GM12891 (cell line): ENCODE results near the gene GAN. TPM values are rescaled to one million over a fixed set of nuclear protein-coding genes. Genes with fewer than 3 reads are reported as not detected.

Experiments used
- DNase-seq: peaks from one replicate; pipeline ENCODE4 v3.0.0; 2011; ENCODE audit warnings: low spot score; ENCODE audit not compliant: insufficient read length
- FAIRE-seq: peaks from 2 replicates; lab custom pipeline; 2011; peaks lifted over from hg19 to GRCh38; lab: Jason Lieb, UNC
- PAX5 ChIP-seq: IDR thresholded peaks from 2 replicates; pipeline ENCODE4 v1.6.1; 2011; ENCODE audit warnings: low read length, moderate library complexity, mild to moderate bottlenecking; ENCODE audit not compliant: insufficient read depth, severe bottlenecking
- POLR2A ChIP-seq: IDR thresholded peaks from 2 replicates; pipeline ENCODE4 v1.6.1; 2011; ENCODE audit warnings: low read depth, low read length, control low read depth
- POLR2AphosphoS5 ChIP-seq: IDR thresholded peaks from 2 replicates; pipeline ENCODE4 v1.6.1; 2011; ENCODE audit warnings: low read depth, low read length, control low read depth
- POU2F2 ChIP-seq: IDR thresholded peaks from 2 replicates; pipeline ENCODE4 v1.6.1; 2011; ENCODE audit warnings: low read depth, mild to moderate bottlenecking, control low read depth, low read length, moderate library complexity
- SPI1 ChIP-seq: IDR thresholded peaks from 2 replicates; pipeline ENCODE4 v1.6.1; 2011; ENCODE audit warnings: low read depth, low read length, control low read depth
- TAF1 ChIP-seq: IDR thresholded peaks from 2 replicates; pipeline ENCODE4 v1.6.1; 2011; ENCODE audit warnings: low read depth, low read length, control low read depth
- polyA plus RNA-seq: library from polyadenylated mRNA; unstranded; fragments of >200 nt; gene quantifications from one replicate; pipeline ENCODE4 v1.2.1, GENCODE V29; 2012; ENCODE audit warnings: low read depth, missing spikeins, inconsistent platforms; ENCODE audit not compliant: missing spikeins

The GAN gene
- 0.40 TPM for polyA plus RNA-seq

GRCh38 chr16:81314603-81315270, at the start of gene GAN:
Gene GAN (plus strand): TSS chr16:81314962. CDS start chr16:81315114, 152 bp downstream.
- peak; percentile 78 for TF ChIP-seq POLR2AphosphoS5
- TF ChIP-seq PAX5: no peak
- TF ChIP-seq POLR2A: peak; percentile 78
- TF ChIP-seq TAF1: peak; percentile 61; the same call in 1 of the 2 replicates
- peak; percentile 21; the same call in 1 of the 2 replicates for TF ChIP-seq POU2F2
- 0 out of 2 replicates have a peak, but pooled peaks have one; percentile 8 for TF ChIP-seq SPI1
- DNase-seq (peak; percentile 81), FAIRE-seq (peak; percentile 93)

GRCh38 chr16:81265052-81265451, 49.7 kb upstream of the GAN start:
- no peak for TF ChIP-seq POU2F2
- TF ChIP-seq SPI1: no peak
- no peak for TF ChIP-seq TAF1
- TF ChIP-seq POLR2A: no peak
- no peak for TF ChIP-seq PAX5
- no peak for DNase-seq
- FAIRE-seq: no peak

GRCh38 chr16:81265658-81266451, 48.9 kb upstream of the GAN start:
- TF ChIP-seq POLR2A: no peak
- no peak for TF ChIP-seq PAX5
- no peak for TF ChIP-seq TAF1
- TF ChIP-seq SPI1: no peak
- no peak for TF ChIP-seq POLR2AphosphoS5
- no peak for TF ChIP-seq POU2F2
- DNase-seq: no peak
- no peak for FAIRE-seq

- FAIRE-seq: no peak
- no peak for DNase-seq
- no peak for TF ChIP-seq POU2F2
- no peak for TF ChIP-seq PAX5
- no peak for TF ChIP-seq POLR2A
- no peak for TF ChIP-seq POLR2AphosphoS5
- TF ChIP-seq SPI1: no peak
- TF ChIP-seq TAF1: no peak
Measured at GRCh38 chr16:81266680-81267095, 48.1 kb upstream of the GAN start.

- TF ChIP-seq POU2F2 (no peak), POLR2A (no peak), PAX5 (no peak), TAF1 (no peak), SPI1 (no peak), POLR2AphosphoS5 (no peak)
- no peak for DNase-seq
- no peak for FAIRE-seq
Measured at GRCh38 chr16:81268509-81268908, 46.3 kb upstream of the GAN start.

- no peak for FAIRE-seq
- TF ChIP-seq POU2F2 (no peak), POLR2A (no peak), PAX5 (no peak)
- no peak for DNase-seq
Measured at GRCh38 chr16:81273223-81273950, 41.4 kb upstream of the GAN start.

GRCh38 chr16:81275064-81275532, 39.7 kb upstream of the GAN start:
- DNase-seq (no peak), FAIRE-seq (no peak)

GRCh38 chr16:81275795-81276194, 39.0 kb upstream of the GAN start:
- TF ChIP-seq POLR2A: no peak
- TF ChIP-seq SPI1: no peak
- TF ChIP-seq POU2F2: no peak
- no peak for TF ChIP-seq PAX5
- no peak for TF ChIP-seq TAF1
- no peak for TF ChIP-seq POLR2AphosphoS5
- FAIRE-seq (no peak), DNase-seq (no peak)

More at GRCh38 chr16:81275064-81275532, 39.7 kb upstream of the GAN start:
- TF ChIP-seq SPI1 (no peak), POLR2AphosphoS5 (no peak), POU2F2 (no peak), PAX5 (no peak), POLR2A (no peak), TAF1 (no peak)

- DNase-seq (no peak), FAIRE-seq (no peak)
- TF ChIP-seq POU2F2 (no peak), POLR2A (no peak), TAF1 (no peak), SPI1 (no peak), POLR2AphosphoS5 (no peak), PAX5 (no peak)
Measured at GRCh38 chr16:81276323-81276722, 38.4 kb upstream of the GAN start.

- FAIRE-seq (no peak), DNase-seq (no peak)
- TF ChIP-seq POU2F2 (no peak), POLR2AphosphoS5 (no peak), PAX5 (no peak), SPI1 (no peak), TAF1 (no peak), POLR2A (no peak)
Measured at GRCh38 chr16:81277541-81278080, 37.2 kb upstream of the GAN start.
